Muscle layer of colon (tissue), 2 donors: ENCODE data around the gene CCNT1.
"Not testable (repeated sequence)": the region's sequence is repeated elsewhere in the genome, so short reads cannot be mapped to it uniquely, and the experiment has no call there.

Experiments used
- H3K27ac ChIP-seq: one replicate; pipeline ENCODE4 v1.7.0; 2013; ENCODE audit warnings: low read depth, mild to moderate bottlenecking, low read length, moderate library complexity
- H3K27me3 ChIP-seq, 2 donors: one replicate each; pipeline ENCODE4 v1.7.0; 2013; ENCODE audit warnings: low read length in 2 of 2, mild to moderate bottlenecking in 2 of 2; ENCODE audit not compliant: insufficient read depth in 2 of 2, control insufficient read depth in 1 of 2
- H3K36me3 ChIP-seq: one replicate; pipeline ENCODE4 v1.7.0; 2013; ENCODE audit warnings: mild to moderate bottlenecking, low read length; ENCODE audit not compliant: insufficient read depth
- H3K4me1 ChIP-seq: one replicate; pipeline ENCODE4 v1.7.0; 2013; ENCODE audit warnings: mild to moderate bottlenecking, low read length; ENCODE audit not compliant: insufficient read depth
- H3K4me3 ChIP-seq, 2 donors: one replicate each; pipeline ENCODE4 v1.7.0; 2013; ENCODE audit warnings: low read length in 2 of 2, low read depth in 1 of 2, mild to moderate bottlenecking in 1 of 2, moderate library complexity in 1 of 2
- H3K9ac ChIP-seq: one replicate; pipeline ENCODE4 v1.7.0; 2013; ENCODE audit warnings: low read length
- H3K9me3 ChIP-seq: one replicate; pipeline ENCODE4 v1.7.0; 2013; ENCODE audit warnings: mild to moderate bottlenecking, low read length
- donor health status: abdominal sarcoma.
- donor health status: Adenocarcinoma of cecum.

CCNT1 gene

DNA sequence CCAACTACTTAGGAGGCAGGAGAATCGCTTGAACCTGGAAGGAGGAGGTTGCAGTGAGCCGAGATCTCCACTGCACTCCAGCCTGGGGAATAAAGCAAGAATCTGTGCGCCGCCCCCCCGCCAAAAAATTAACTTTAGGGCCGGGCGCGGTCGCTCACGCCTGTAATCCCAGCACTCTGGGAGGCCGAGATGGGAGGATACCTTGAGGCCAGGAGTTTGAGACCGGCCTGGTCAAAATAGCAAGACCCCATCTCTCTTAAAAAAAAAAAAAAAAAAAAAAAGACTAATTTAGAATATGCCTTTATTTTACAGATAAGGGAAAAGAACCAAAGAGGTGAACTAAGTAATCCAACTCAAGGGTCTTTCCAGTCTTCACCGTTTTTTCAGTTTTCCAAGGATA is 35.6 kb downstream of the CCNT1 start:
- Histone ChIP-seq H3K4me1 (peaks cover 40% of the 10 kb centered on the region), H3K9ac (peak overlapping the region; percentile 84), H3K36me3 (peaks cover 31% of the 10 kb centered on the region), H3K4me3 (peak overlapping the region; percentile 78), H3K9me3 (no peaks in the 10 kb centered on the region), H3K27ac (no peak overlapping the region), H3K27me3 (no peaks in the 10 kb centered on the region)

DNA sequence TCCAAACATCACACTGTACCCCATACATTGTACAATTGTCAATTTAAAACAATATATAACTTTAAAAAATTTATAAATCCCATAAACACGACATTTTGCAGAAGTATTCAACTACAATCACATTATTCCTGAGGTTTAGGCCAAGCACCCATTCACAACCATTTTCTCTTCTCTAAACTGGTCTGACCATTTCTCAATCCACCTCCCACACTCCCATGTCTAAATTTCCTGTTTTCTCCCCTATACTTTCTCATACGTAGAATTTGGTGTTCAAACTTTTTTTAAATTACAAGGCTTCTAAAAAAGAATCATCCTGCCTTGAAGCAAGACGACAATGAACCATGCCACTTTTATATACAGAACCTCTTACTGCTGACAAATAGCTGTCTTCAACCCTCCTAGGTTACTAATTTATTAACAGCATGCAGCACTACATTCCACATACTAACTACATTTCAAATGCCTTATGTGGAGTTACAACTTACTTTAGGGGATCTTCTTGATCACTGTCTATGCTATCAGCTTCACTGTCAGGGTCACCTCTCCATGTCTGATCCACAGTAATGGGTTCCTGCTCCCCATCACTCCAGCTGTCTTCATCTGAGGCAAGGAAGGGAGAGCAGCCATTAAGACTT is 37.8 kb downstream of the CCNT1 start:
- no peak overlapping the region for H3K9ac ChIP-seq
- H3K36me3 ChIP-seq = peaks cover 31% of the 10 kb centered on the region
- H3K4me1 ChIP-seq = peaks cover 40% of the 10 kb centered on the region
- no peaks in the 10 kb centered on the region for H3K9me3 ChIP-seq
- no peak overlapping the region for H3K27ac ChIP-seq
- no peaks in the 10 kb centered on the region for H3K27me3 ChIP-seq
- H3K4me3 ChIP-seq = no peak overlapping the region

DNA sequence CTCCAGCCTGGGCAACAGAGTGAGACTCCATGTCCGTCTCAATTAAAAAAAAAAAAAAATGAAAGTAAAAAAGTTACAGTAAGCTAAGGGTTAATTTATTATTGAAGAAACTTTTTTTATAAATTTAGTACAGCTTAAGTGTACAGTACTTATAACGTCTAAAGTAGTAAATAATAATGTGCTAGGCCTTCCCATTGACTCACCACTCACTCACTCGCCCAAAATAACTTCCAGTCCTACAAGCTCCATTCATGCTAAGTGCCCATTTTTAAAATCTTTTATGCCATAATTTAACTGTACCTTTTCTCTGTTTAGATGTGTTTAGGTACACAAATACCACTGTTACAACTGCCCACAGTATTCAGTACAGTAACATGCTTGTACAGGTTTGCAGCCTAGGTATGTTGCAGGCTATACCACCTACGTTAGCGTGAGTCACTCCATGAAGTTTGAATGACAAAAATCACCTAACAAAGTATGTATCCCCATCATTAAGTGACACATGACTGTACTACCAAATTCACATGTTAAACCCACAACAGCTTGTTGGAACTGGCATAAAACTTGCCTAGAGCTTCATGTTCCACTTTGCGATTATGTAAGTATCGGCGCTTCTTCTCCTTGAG is 45.2 kb downstream of the CCNT1 start:
- H3K9me3 ChIP-seq = no peaks in the 10 kb centered on the region
- H3K36me3 ChIP-seq = peaks cover 52% of the 10 kb centered on the region
- no peaks in the 10 kb centered on the region for H3K27me3 ChIP-seq
- no peak overlapping the region for H3K9ac ChIP-seq
- H3K4me3 ChIP-seq = no peak overlapping the region
- no peak overlapping the region for H3K27ac ChIP-seq
- no peaks in the 10 kb centered on the region for H3K4me1 ChIP-seq

DNA sequence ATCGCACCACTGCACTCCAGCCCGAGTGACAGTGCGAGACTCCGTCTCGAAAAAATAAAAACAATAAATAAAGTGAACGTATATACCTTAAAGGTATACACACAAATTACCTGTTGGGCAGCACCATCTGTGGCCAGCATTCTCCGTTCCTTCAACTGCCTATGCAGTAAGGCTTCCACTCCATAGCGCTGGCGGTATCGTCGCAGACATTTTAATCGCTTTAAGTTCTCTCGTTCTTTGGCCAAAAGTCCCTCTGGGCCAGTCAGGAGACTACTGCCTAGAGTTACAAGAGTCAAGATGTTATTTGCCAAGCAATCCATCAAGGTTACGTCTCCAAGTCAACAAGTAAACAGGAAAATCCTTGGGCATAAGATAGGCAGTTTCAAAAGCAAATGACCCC is 47.5 kb downstream of the CCNT1 start:
- Histone ChIP-seq H3K4me3 (no peak overlapping the region), H3K4me1 (no peaks in the 10 kb centered on the region), H3K9me3 (no peaks in the 10 kb centered on the region), H3K27ac (no peak overlapping the region), H3K36me3 (peaks cover 58% of the 10 kb centered on the region), H3K9ac (no peak overlapping the region), H3K27me3 (no peaks in the 10 kb centered on the region)

DNA sequence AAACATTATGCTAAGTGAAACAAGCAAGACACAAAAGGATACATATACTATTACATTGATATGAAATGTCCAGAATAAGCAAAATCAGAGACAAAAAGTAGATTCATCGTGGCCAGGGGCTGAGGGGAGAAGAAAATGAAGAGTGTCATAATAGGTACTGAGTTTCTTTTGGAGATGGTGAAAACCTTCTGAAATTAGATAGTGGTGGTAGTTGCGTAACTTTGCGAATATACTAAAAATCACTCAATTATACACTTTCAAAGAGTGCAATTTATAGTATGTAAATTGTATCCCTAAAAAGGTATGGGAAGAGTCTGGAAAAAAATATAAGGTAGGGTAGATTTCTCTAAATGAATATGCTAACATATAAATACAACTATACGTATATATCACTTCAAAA is 56.6 kb downstream of the CCNT1 start:
- Histone ChIP-seq H3K27me3 (no peaks in the 10 kb centered on the region), H3K4me3 (no peak overlapping the region), H3K36me3 (peaks cover 42% of the 10 kb centered on the region), H3K9ac (no peak overlapping the region), H3K9me3 (no peaks in the 10 kb centered on the region), H3K27ac (no peak overlapping the region), H3K4me1 (no peaks in the 10 kb centered on the region)

DNA sequence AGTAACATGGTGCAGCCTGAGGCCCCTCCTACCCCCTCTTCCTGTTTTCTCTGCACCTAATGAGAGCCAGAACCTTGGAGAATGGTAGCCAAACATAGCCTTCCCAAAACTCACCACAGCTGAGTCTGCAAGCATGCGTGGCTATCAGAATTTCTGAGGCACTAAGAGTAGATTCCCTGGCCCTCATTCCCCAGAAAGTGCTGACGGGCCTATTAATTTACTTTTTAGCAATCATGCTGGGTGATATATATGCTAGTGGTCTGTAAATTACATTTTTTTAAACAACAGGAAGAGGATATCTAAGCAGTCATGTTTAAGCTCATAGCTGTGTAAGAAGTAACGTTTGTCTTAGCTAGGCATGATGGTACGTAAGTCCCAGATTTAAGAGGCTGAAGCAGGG is 64.8 kb downstream of the CCNT1 start:
- H3K9ac ChIP-seq = no peak overlapping the region
- peaks cover 43% of the 10 kb centered on the region for H3K36me3 ChIP-seq
- no peak overlapping the region for H3K27ac ChIP-seq
- H3K4me1 ChIP-seq = no peaks in the 10 kb centered on the region
- H3K4me3 ChIP-seq = no peak overlapping the region
- H3K9me3 ChIP-seq = no peaks in the 10 kb centered on the region
- no peaks in the 10 kb centered on the region for H3K27me3 ChIP-seq

DNA sequence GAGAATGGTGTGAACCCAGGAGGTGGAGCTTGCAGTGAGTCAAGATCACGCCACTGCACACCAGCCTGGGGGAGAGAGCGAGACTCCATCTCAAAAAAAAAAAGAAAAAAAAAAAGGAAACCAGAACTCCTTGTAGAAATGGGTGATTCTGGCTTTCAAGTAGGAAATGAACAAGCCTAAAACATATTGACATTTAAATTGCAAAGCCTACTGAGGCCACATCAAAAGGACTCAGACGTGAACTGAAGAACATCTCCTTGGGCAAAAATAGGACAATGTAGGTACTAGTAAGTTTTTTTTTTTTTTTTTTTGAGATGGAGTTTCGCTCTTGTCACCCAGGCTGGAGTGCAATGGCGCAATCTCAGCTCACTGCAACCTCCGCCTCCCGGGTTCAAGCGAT is 71.2 kb downstream of the CCNT1 start:
- H3K4me1 ChIP-seq, H3K9me3 ChIP-seq, H3K36me3 ChIP-seq, H3K27ac ChIP-seq, H3K9ac ChIP-seq, H3K27me3 ChIP-seq, H3K4me3 ChIP-seq: not testable (repeated sequence)

DNA sequence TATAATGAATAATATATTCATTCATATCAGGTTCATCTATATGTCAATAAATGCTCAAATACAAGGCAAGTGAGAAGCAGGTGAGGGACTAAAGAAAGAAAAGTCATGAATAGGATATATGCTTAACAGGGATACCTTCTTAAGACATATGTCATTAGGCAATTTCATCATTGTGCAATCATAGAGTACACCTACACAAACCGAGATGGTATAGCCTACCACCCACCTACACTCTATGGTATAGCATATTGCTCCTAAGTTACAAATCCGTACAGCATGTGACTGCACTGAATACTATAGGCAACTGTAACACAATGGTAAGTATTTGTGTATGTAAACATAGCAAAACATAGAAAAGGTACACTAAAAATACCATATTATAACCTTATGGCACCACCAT is 73.5 kb downstream of the CCNT1 start:
- Histone ChIP-seq H3K27me3 (no peaks in the 10 kb centered on the region), H3K9me3 (no peaks in the 10 kb centered on the region), H3K9ac (no peak overlapping the region), H3K4me1 (no peaks in the 10 kb centered on the region), H3K4me3 (no peak overlapping the region), H3K27ac (no peak overlapping the region), H3K36me3 (no peaks in the 10 kb centered on the region)

DNA sequence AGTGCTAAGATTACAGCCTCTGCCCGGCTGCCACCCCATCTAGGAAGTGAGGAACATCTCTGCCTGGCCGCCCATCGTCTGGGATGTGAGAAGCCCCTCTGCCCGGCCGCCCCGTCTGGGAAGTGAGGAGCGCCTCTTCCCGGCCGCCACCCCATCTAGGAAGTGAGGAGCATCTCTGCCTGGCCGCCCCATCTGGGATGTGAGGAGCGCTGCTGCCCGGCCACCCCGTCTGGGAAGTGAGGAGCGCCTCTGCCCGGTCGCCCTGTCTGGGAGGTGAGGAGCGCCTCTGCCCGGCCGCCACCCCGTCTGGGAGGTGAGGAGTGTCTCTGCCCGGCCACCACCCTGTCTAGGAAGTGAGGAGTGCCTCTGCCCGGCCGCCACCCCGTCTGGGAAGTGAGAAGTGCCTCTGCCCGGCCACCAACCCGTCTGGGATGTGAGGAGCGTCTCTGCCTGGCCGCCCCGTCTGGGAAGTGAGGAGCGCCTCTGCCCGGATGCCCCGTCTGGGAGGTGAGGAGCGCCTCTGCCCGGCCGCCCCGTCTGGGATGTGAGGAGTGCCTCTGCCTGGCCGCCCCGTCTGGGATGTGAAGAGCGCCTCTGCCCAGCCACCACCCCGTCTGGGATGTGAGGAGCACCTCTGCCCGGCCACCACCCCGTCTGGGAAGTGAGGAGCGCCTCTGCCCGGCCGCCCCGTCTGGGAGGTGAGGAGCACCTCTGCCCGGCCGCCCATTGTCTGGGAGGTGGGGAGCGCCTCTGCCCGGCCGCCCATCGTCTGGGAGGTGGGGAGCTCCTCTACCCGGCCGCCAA is 74.6 kb downstream of the CCNT1 start:
- H3K36me3 ChIP-seq, H3K9me3 ChIP-seq, H3K4me1 ChIP-seq, H3K27ac ChIP-seq, H3K9ac ChIP-seq, H3K27me3 ChIP-seq, H3K4me3 ChIP-seq: not testable (repeated sequence)

DNA sequence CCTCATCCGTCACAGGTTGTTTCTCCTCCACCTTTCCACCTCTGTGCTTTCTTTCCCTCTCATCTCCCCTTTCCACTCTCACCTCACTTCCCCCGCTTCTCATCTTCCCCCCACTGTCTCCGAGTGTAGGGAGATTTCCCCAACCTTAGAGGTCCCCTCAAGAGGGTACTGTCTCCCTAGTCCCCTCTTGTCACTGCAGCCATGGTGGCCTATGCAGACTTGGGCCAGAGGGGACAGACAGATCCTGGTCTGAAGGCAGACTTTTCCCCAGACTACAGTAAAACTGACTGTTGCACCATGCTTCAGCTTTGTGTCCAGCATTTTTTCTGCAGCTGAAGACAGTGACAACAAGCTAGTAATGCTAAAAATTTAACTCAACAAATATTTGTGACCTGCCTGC is 75.7 kb downstream of the CCNT1 start:
- no peaks in the 10 kb centered on the region for H3K4me1 ChIP-seq
- no peak overlapping the region for H3K9ac ChIP-seq
- H3K36me3 ChIP-seq = no peaks in the 10 kb centered on the region
- H3K9me3 ChIP-seq = no peaks in the 10 kb centered on the region
- no peaks in the 10 kb centered on the region for H3K27me3 ChIP-seq
- H3K4me3 ChIP-seq = no peak overlapping the region
- no peak overlapping the region for H3K27ac ChIP-seq

DNA sequence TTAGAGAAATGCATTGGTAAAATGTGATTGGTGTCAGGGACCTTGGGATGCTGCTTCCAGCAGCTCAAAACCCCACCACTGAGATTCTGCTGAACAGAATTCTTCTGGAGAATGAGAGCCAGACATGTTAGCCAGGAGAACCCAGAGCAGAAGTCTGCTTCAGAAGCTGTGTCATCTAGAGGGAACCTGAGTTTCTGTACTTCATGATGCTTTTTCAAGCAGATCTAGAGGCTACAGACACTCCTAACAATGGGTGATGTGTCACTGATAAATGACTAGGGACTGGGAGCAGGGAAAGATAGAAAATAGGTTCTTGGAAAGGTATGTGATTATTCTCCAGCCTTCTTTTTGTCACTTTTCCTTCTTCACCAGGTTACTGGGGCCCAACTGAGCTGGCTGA is 76.1 kb downstream of the CCNT1 start:
- H3K36me3 ChIP-seq = no peaks in the 10 kb centered on the region
- H3K4me3 ChIP-seq = no peak overlapping the region
- H3K9ac ChIP-seq = no peak overlapping the region
- no peaks in the 10 kb centered on the region for H3K9me3 ChIP-seq
- H3K27me3 ChIP-seq = no peaks in the 10 kb centered on the region
- H3K4me1 ChIP-seq = no peaks in the 10 kb centered on the region
- no peak overlapping the region for H3K27ac ChIP-seq
